ENCODE results near the gene MMAA.

DNA sequence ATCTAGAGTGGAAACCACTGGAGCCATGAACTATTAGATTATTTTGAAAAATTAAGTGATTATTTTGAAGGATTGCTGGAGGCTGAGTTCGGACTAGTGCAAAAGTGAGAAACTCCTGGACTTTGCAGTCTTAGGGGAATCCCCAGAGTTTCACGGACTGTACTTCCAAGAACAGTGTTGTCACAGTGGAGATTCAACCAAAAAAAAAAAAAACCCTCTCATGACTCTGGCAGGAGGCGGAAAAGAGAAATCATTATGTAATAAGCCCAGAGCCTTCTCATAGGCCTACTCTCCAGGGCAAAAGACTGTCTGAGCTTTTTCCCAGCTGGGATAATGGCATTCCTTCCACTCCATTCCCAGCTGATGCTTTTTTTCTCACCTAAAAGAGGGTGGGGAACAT is 44.0 kb downstream of the MMAA start:
- TF ChIP-seq, protein P1, sequence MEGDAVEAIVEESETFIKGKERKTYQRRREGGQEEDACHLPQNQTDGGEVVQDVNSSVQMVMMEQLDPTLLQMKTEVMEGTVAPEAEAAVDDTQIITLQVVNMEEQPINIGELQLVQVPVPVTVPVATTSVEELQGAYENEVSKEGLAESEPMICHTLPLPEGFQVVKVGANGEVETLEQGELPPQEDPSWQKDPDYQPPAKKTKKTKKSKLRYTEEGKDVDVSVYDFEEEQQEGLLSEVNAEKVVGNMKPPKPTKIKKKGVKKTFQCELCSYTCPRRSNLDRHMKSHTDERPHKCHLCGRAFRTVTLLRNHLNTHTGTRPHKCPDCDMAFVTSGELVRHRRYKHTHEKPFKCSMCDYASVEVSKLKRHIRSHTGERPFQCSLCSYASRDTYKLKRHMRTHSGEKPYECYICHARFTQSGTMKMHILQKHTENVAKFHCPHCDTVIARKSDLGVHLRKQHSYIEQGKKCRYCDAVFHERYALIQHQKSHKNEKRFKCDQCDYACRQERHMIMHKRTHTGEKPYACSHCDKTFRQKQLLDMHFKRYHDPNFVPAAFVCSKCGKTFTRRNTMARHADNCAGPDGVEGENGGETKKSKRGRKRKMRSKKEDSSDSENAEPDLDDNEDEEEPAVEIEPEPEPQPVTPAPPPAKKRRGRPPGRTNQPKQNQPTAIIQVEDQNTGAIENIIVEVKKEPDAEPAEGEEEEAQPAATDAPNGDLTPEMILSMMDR (IDR thresholded peaks at IDR 0.05), result no peak
- no peak for TF ChIP-seq POLR2A (IDR thresholded peaks at IDR 0.05)

All from adrenal gland (tissue), 5 donors.